Prostate gland (tissue), 2 donors: ENCODE data around the gene B9D1.

Source experiments
- CTCF ChIP-seq, 4 experiments: fragments of 200-600 bp in 2 of 4; fragments of 450-650 bp in 2 of 4; sonication (generic) in 2 of 4; IDR thresholded peaks; 1 replicate in 3 of 4; 2 replicates in 1 of 4; pipeline ENCODE4 v1.5.1; 2016 to 2019; ENCODE audit warnings: antibody characterized with exemption in 4 of 4, mild to moderate bottlenecking in 2 of 4, moderate library complexity in 2 of 4
- POLR2A ChIP-seq: fragments of 450-650 bp; IDR thresholded peaks from one replicate; pipeline ENCODE4 v1.6.1; 2016; ENCODE audit warnings: antibody characterized with exemption, mild to moderate bottlenecking
- POLR2AphosphoS5 ChIP-seq: sonication (generic); formaldehyde crosslinking; IDR thresholded peaks from one replicate; pipeline ENCODE4 v1.6.1; 2017; ENCODE audit warnings: antibody characterized with exemption

- TF ChIP-seq CTCF (IDR thresholded peaks at IDR 0.05) (no peak), POLR2AphosphoS5 (no peak), POLR2A (no peak)
Measured at GRCh38 chr17:19302791-19303331, 59.7 kb downstream of the B9D1 start.
